GM12878 (cell line): Measurements from ENCODE around the gene SLC66A1. TPM values are rescaled to one million over a fixed set of nuclear protein-coding genes. Genes with fewer than 3 reads are reported as not detected.

Experiments
- ATAC-seq: fragments of 200-7000 bp; cut with Tn5 transposase; 3 replicates; pipeline ENCODE4 v1.9.1; 2020; ENCODE audit warnings: mild to moderate bottlenecking, moderate library complexity
- BruUV-seq: library from RNA; stranded (reverse); fragments of 400-500 nt; replicated peaks from 2 replicates; lab custom pipeline; 2021; lab: Mats Ljungman, UMichigan
- CTCF ChIA-PET: fragments of 300-600 bp; sonication (Branson Sonifier 250); formaldehyde crosslinking; extraction: SDS; loops from one replicate; lab custom pipeline; 2021; ENCODE audit warnings: inconsistent platforms; lab: Yijun Ruan, JAX
- POLR2A ChIA-PET: fragments of 350-600 bp; formaldehyde crosslinking; extraction: SDS; loops from one replicate; lab custom pipeline; 2021; ENCODE audit warnings: inconsistent platforms; lab: Charles Lee
- RAD21 ChIA-PET: fragments of 300-600 bp; sonication (Branson Sonifier 250); formaldehyde crosslinking; loops from one replicate; lab custom pipeline; 2023; ENCODE audit warnings: antibody characterized with exemption; ENCODE audit not compliant: unreplicated experiment; lab: Charles Lee
- SMC1A ChIA-PET: fragments of 300-600 bp; sonication (Branson Sonifier 250); formaldehyde crosslinking; loops from one replicate; lab custom pipeline; 2023; ENCODE audit not compliant: unreplicated experiment, uncharacterized antibody; lab: Charles Lee
- DNase-seq: peaks from one replicate; pipeline ENCODE4 v3.0.0-alpha.2; 2011; ENCODE audit warnings: low read depth, low spot score
- FAIRE-seq: peaks from 3 replicates; lab custom pipeline; 2011; peaks lifted over from hg19 to GRCh38; lab: Jason Lieb, UNC
- H2AFZ ChIP-seq: 2 replicates; pipeline ENCODE4 v1.6.0; 2011; ENCODE audit warnings: low read depth, low read length, control low read depth; ENCODE audit not compliant: control insufficient read depth
- H3K27ac ChIP-seq: 2 replicates; pipeline ENCODE4 v1.5.1; 2011; ENCODE audit warnings: control low read depth; ENCODE audit not compliant: control insufficient read depth, insufficient read depth
- H3K27me3 ChIP-seq, 2 experiments: replicated peaks in 1 of 2; 2 replicates each; pipeline versions ENCODE4 v1.6.0 to v1.6.1; 2011; ENCODE audit warnings: low read length in 1 of 2; ENCODE audit not compliant: control insufficient read depth in 2 of 2, insufficient read depth in 2 of 2
- H3K36me3 ChIP-seq, 2 experiments: 2 replicates each; pipeline ENCODE4 v1.5.1; 2011; ENCODE audit warnings: low read length in 1 of 2; ENCODE audit not compliant: control insufficient read depth in 2 of 2, insufficient read depth in 2 of 2
- H3K4me1 ChIP-seq: 2 replicates; pipeline ENCODE4 v1.6.1; 2011; ENCODE audit warnings: mild to moderate bottlenecking, low read length, moderate library complexity, mixed read lengths; ENCODE audit not compliant: control insufficient read depth, insufficient read depth
- H3K4me2 ChIP-seq: 2 replicates; pipeline ENCODE4 v1.6.0; 2011; ENCODE audit warnings: control low read depth; ENCODE audit not compliant: control insufficient read depth, insufficient read depth
- H3K4me3 ChIP-seq: fragments of 200-600 bp; sonication (generic); 2 replicates; pipeline ENCODE4 v1.5.1; 2016
- H3K79me2 ChIP-seq: 2 replicates; pipeline ENCODE4 v1.6.0; 2011; ENCODE audit warnings: low read length; ENCODE audit not compliant: control insufficient read depth, insufficient read depth
- H3K9ac ChIP-seq: 2 replicates; pipeline ENCODE4 v1.8.0; 2011; ENCODE audit warnings: low read length, control low read depth, mixed read lengths; ENCODE audit not compliant: control insufficient read depth, insufficient read depth
- H3K9me3 ChIP-seq: replicated peaks from 3 replicates; pipeline ENCODE4 v1.5.1; 2011; ENCODE audit warnings: mild to moderate bottlenecking, low read length; ENCODE audit not compliant: control insufficient read depth, insufficient read depth
- H4K20me1 ChIP-seq: 2 replicates; pipeline ENCODE4 v1.6.0; 2011; ENCODE audit not compliant: control insufficient read depth, insufficient read depth
- EP300 ChIP-seq, 2 experiments: fragments of 150-350 bp in 1 of 2; IDR thresholded peaks; 2 replicates each; pipeline ENCODE4 v1.6.1; 2011 to 2012; ENCODE audit warnings: low read depth in 2 of 2, low read length in 2 of 2, borderline replicate concordance in 1 of 2, improper control_type of control experiment in 1 of 2, inconsistent platforms in 1 of 2; ENCODE audit not compliant: control insufficient read depth in 1 of 2
- POLR2A ChIP-seq: IDR thresholded peaks from 2 replicates; pipeline ENCODE4 v1.6.1; 2011; ENCODE audit warnings: low read depth, mild to moderate bottlenecking, low read length
- RBBP5 ChIP-seq: fragments of 200-600 bp; sonication (generic); conservative IDR thresholded peaks from 2 replicates; pipeline ENCODE4 v1.6.1; 2016
- SUZ12 ChIP-seq: fragments of 200-600 bp; sonication (generic); IDR thresholded peaks from one replicate; pipeline ENCODE4 v1.6.1; 2018; ENCODE audit warnings: antibody characterized with exemption, mild to moderate bottlenecking; ENCODE audit not compliant: unreplicated experiment
- ZBED1 ChIP-seq: IDR thresholded peaks from 2 replicates; pipeline ENCODE4 v1.6.1; 2016; ENCODE audit warnings: borderline replicate concordance
- WGBS: methylation state at CpG from one replicate; pipeline ENCODE4 v1.1.6; 2016; ENCODE audit warnings: low lambda C conversion rate; ENCODE audit not compliant: insufficient replicate concordance, insufficient coverage; ENCODE audit errors: missing lambda C conversion rate; 5-methylcytosine and 5-hydroxymethylcytosine counted together
- in situ Hi-C: fragments of 300-500 bp; cut with MboI; formaldehyde crosslinking; loops from 9 replicates; pipeline ENCODE4 v1.14.3; 2018; ENCODE audit warnings: mixed read lengths
- intact Hi-C: fragments of 100-400 bp; cut with micrococcal nuclease; formaldehyde crosslinking; loops from one replicate; pipeline ENCODE4 v1.14.2; 2022; ENCODE audit not compliant: unreplicated experiment
- polyA plus RNA-seq, 11 experiments: library from polyadenylated mRNA; depleted of rRNA in 4 of 11; unstranded in 6 of 11; stranded (reverse) in 5 of 11; fragments of >200 nt; fragmentation: Nextera tagmentation in 4 of 11; fragmentation: Illumina TruSeq in 1 of 11; extraction: Ambion mirVana in 4 of 11; extraction: Trizol in 1 of 11; gene quantifications; 1 replicate in 1 of 11; 2 replicates in 10 of 11; pipeline versions ENCODE4 v1.2.1 to v1.2.3, GENCODE V29; 2011 to 2016; ENCODE audit warnings: inconsistent platforms in 2 of 11, missing spikeins in 2 of 11, low read depth in 1 of 11
- total RNA-seq, 4 experiments: library from RNA; depleted of rRNA in 3 of 4; stranded (reverse); fragments of >200 nt in 3 of 4; fragmentation: Illumina TruSeq in 1 of 4; extraction: Trizol in 1 of 4; gene quantifications; 2 replicates each; pipeline versions ENCODE4 v1.2.1 to v1.2.3, GENCODE V29; 2013 to 2021
- TF ChIP-seq, protein P1 (sequence below): fragments of 450-650 bp; IDR thresholded peaks from 2 replicates; pipeline ENCODE4 v1.6.1; 2017; ENCODE audit warnings: mild to moderate bottlenecking, low read depth, inconsistent platforms; ENCODE audit not compliant: poor library complexity, severe bottlenecking
- TF ChIP-seq, protein P2 (sequence below): IDR thresholded peaks from 2 replicates; pipeline ENCODE4 v1.6.1; 2012; ENCODE audit warnings: low read depth, low read length, improper control_type of control experiment
- TF ChIP-seq, protein P3 (sequence below): IDR thresholded peaks from 2 replicates; pipeline ENCODE4 v1.6.1; 2012; ENCODE audit warnings: low read depth, low read length, improper control_type of control experiment

SLC66A1 gene
- total and polyA plus RNA-seq, 10 of the 15 experiments (the other 5 are each of a cell fraction or from before 2014, with no cell fraction given) = 0.58 to 22.0 (median 10.2) TPM

DNA sequence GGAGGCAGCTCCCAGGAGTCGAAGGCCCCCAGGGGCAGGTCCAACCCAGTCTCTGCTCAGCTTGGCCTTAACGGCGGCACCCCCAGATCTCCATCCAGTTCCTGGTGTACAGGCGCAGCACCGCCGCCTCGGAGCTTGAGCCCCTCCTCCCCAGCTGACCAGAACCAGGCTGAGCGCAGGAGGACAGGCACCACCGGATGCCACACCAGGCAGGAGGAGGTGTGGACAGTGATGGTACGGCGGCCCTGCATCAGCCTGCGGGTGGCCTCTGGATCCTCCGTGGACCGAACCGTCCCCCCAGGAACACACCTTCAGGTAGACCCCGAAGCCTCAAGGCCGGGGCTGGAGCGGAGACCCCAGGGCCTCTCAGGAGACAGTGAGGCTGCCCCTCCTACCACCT lies 16.4 kb downstream of the SLC66A1 start:
- DNase-seq (no peak), FAIRE-seq (no peak), ATAC-seq (no peak)
- in situ Hi-C loops = no loop called here
- H3K79me2 ChIP-seq = no peaks in the 10 kb centered on the region
- no peaks in the 10 kb centered on the region for H3K27me3 ChIP-seq
- intact Hi-C loops = no loop called here
- no peak overlapping the region for H3K4me3 ChIP-seq
- H2AFZ ChIP-seq = no peak overlapping the region
- H3K4me2 ChIP-seq = no peak overlapping the region
- H3K9ac ChIP-seq = no peak overlapping the region
- ChIA-PET SMC1A (no interaction called here), RAD21 (no interaction called here), CTCF (interaction anchor here (1.0 kb wide), 1 partner anchor 12 kb away, joined by 3 read pairs; no protein-coding TSS in a partner anchor), POLR2A (no interaction called here)
- no peak overlapping the region for H3K27ac ChIP-seq
- TF ChIP-seq, protein P1, sequence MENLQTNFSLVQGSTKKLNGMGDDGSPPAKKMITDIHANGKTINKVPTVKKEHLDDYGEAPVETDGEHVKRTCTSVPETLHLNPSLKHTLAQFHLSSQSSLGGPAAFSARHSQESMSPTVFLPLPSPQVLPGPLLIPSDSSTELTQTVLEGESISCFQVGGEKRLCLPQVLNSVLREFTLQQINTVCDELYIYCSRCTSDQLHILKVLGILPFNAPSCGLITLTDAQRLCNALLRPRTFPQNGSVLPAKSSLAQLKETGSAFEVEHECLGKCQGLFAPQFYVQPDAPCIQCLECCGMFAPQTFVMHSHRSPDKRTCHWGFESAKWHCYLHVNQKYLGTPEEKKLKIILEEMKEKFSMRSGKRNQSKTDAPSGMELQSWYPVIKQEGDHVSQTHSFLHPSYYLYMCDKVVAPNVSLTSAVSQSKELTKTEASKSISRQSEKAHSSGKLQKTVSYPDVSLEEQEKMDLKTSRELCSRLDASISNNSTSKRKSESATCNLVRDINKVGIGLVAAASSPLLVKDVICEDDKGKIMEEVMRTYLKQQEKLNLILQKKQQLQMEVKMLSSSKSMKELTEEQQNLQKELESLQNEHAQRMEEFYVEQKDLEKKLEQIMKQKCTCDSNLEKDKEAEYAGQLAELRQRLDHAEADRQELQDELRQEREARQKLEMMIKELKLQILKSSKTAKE = no peak
- TF ChIP-seq ZBED1 (no peak), EP300 (IDR thresholded peaks at IDR 0.05; ENCODE audit: borderline replicate concordance in 1 of 2, control insufficient read depth in 1 of 2, low read depth in 2 of 2, low read length in 2 of 2) (no peak), SUZ12 (no peak), RBBP5 (no peak), POLR2A (peak; percentile 60; the same call in 1 of the 2 replicates)
- TF ChIP-seq, protein P2, sequence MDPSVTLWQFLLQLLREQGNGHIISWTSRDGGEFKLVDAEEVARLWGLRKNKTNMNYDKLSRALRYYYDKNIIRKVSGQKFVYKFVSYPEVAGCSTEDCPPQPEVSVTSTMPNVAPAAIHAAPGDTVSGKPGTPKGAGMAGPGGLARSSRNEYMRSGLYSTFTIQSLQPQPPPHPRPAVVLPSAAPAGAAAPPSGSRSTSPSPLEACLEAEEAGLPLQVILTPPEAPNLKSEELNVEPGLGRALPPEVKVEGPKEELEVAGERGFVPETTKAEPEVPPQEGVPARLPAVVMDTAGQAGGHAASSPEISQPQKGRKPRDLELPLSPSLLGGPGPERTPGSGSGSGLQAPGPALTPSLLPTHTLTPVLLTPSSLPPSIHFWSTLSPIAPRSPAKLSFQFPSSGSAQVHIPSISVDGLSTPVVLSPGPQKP = no peak
- TF ChIP-seq, protein P3, sequence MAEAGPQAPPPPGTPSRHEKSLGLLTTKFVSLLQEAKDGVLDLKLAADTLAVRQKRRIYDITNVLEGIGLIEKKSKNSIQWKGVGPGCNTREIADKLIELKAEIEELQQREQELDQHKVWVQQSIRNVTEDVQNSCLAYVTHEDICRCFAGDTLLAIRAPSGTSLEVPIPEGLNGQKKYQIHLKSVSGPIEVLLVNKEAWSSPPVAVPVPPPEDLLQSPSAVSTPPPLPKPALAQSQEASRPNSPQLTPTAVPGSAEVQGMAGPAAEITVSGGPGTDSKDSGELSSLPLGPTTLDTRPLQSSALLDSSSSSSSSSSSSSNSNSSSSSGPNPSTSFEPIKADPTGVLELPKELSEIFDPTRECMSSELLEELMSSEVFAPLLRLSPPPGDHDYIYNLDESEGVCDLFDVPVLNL = no peak
- TSS peak; percentile 59 for BruUV-seq
- H3K4me1 ChIP-seq = no peaks in the 10 kb centered on the region
- WGBS = 94% methylated on average over 18 of the region's 18 CpGs
- peaks cover 4 to 12% of the 10 kb centered on the region in 2 experiments; a peak in 3 of 4 replicates for H3K36me3 ChIP-seq
- H4K20me1 ChIP-seq = no peaks in the 10 kb centered on the region
- H3K9me3 ChIP-seq = no peaks in the 10 kb centered on the region
